CD8-positive, alpha-beta memory T cell (primary cell): ENCODE measurements around the gene PPM1J. TPM values are rescaled to one million over a fixed set of nuclear protein-coding genes. Genes with fewer than 3 reads are reported as not detected.

ENCODE experiments used
- CTCF ChIA-PET: fragments of 350-600 bp; sonication (Branson Sonifier 250); formaldehyde crosslinking; loops from one replicate; lab custom pipeline; 2021; ENCODE audit warnings: antibody characterized with exemption; lab: Charles Lee
- POLR2A ChIA-PET: fragments of 350-600 bp; sonication (Branson Sonifier 250); formaldehyde crosslinking; loops from one replicate; lab custom pipeline; 2021; ENCODE audit warnings: antibody characterized with exemption; lab: Charles Lee
- DNase-seq, 5 donors: peaks; one replicate each; pipeline versions ENCODE4 v3.0.0 to v3.0.0-alpha.2; 2020 to 2022; ENCODE audit warnings: mixed read lengths in 1 of 5
- H3K27ac ChIP-seq: one replicate; pipeline ENCODE4 v1.7.0; 2013; ENCODE audit warnings: low read depth, mild to moderate bottlenecking, low read length, moderate library complexity
- H3K27me3 ChIP-seq: 2 replicates; pipeline ENCODE4 v1.7.0; 2013; ENCODE audit warnings: low read length, mild to moderate bottlenecking; ENCODE audit not compliant: insufficient read depth, poor library complexity, severe bottlenecking
- H3K36me3 ChIP-seq: 2 replicates; pipeline ENCODE4 v1.7.0; 2013; ENCODE audit warnings: mild to moderate bottlenecking, low read length, moderate library complexity; ENCODE audit not compliant: insufficient read depth
- H3K4me1 ChIP-seq: 2 replicates; pipeline ENCODE4 v1.7.0; 2013; ENCODE audit warnings: mild to moderate bottlenecking, low read length, moderate library complexity; ENCODE audit not compliant: insufficient read depth
- H3K4me3 ChIP-seq: 2 replicates; pipeline ENCODE4 v1.7.0; 2013; ENCODE audit warnings: mild to moderate bottlenecking, low read length
- H3K9me3 ChIP-seq: 2 replicates; pipeline ENCODE4 v1.7.0; 2013; ENCODE audit warnings: mild to moderate bottlenecking, low read length
- H3K27ac Mint-ChIP-seq, 8 donors: one replicate each; pipeline ENCODE4 v1.8.0; 2020 to 2021; ENCODE audit warnings: mixed read lengths in 8 of 8, mild to moderate bottlenecking in 6 of 8, inconsistent platforms in 3 of 8, moderate library complexity in 3 of 8
- H3K27me3 Mint-ChIP-seq, 2 donors: one replicate each; pipeline ENCODE4 v1.8.0; 2020 to 2021; ENCODE audit warnings: mixed read lengths in 2 of 2, mild to moderate bottlenecking in 1 of 2, moderate library complexity in 1 of 2
- H3K36me3 Mint-ChIP-seq, 3 donors: one replicate each; pipeline ENCODE4 v1.8.0; 2020 to 2021; ENCODE audit warnings: mixed read lengths in 3 of 3, inconsistent platforms in 1 of 3, mild to moderate bottlenecking in 1 of 3
- H3K4me1 Mint-ChIP-seq, 3 donors: one replicate each; pipeline ENCODE4 v1.8.0; 2020 to 2021; ENCODE audit warnings: mixed read lengths in 3 of 3, inconsistent platforms in 1 of 3, mild to moderate bottlenecking in 1 of 3
- H3K4me3 Mint-ChIP-seq, 7 donors: one replicate each; pipeline ENCODE4 v1.8.0; 2020 to 2021; ENCODE audit warnings: mixed read lengths in 7 of 7, mild to moderate bottlenecking in 6 of 7, moderate library complexity in 4 of 7, inconsistent platforms in 2 of 7
- H3K9me3 Mint-ChIP-seq, 5 donors: one replicate each; pipeline ENCODE4 v1.8.0; 2020 to 2022; ENCODE audit warnings: mixed read lengths in 5 of 5, mild to moderate bottlenecking in 3 of 5, moderate library complexity in 2 of 5, inconsistent platforms in 1 of 5
- polyA plus RNA-seq: library from polyadenylated mRNA; unstranded; fragments of 300-500 nt; fragmentation: Illumina TruSeq; gene quantifications from one replicate; pipeline ENCODE4 v1.2.3, GENCODE V29; 2021
- total RNA-seq, 2 experiments: library from RNA; stranded (reverse); gene quantifications; one replicate each; pipeline ENCODE4 v1.2.3, GENCODE V29; 2021

The PPM1J gene
- total and polyA plus RNA-seq, 3 experiments from 2014 or later: 0.33 TPM; not detected in 2

DNA sequence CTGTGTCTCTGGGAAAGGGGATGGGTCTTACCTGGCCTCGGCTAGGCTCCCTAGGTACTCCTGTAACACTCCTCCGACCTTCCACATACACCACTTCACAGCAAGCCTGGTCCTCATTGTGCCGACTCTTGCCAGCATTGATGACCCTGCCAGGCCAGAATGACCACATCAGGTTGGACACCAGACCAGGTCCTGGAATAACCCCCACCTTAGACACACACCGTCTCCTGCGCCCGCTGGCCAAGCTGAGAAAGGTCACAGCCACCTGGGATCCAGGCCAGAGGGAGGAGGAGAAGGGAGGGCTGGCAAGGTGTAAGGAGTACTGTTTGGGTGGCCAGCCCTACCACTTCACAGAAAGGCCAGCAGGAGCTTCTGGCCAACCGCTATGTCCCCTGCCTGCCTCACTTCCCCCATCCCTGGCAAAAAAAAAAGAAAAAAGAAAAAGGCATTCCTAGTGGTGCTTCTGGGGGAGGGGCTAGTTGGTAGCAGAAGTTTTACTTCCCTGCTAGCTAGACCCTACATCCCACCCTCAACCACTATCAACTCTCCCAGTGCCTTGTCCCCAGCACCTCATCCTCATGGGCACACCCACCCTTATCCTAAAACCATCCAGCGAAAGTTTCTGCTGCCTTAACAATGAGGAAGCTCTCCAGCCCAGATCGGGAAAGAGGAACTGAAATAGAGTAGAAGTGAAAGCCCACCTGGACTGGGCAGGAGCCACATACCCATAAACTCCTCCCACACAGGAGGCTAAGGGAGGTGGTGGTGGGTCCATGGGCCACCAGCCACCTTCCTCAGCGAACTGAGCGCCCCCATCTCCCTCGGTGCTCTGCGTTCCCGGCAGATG is 1.4 kb downstream of the PPM1J start:
- no peaks in the 10 kb centered on the region for H3K36me3 ChIP-seq
- H3K36me3 Mint-ChIP-seq: peaks cover 0 to 2% (median 2%) of the 10 kb centered on the region in 3 donors
- no peak for DNase-seq
- H3K4me1 ChIP-seq: peaks cover 20% of the 10 kb centered on the region
- no peak overlapping the region for H3K4me3 ChIP-seq
- POLR2A ChIA-PET: interaction anchor here (0.7 kb wide), 1 partner anchor 96 kb away, joined by 3 read pairs; no protein-coding TSS in a partner anchor
- peaks cover 18 to 27% (median 20%) of the 10 kb centered on the region in 3 donors for H3K4me1 Mint-ChIP-seq
- peaks cover 5% of the 10 kb centered on the region for H3K27me3 ChIP-seq
- no peak overlapping the region for H3K27ac ChIP-seq
- no peaks in the 10 kb centered on the region for H3K9me3 ChIP-seq
- no peaks in the 10 kb centered on the region for H3K9me3 Mint-ChIP-seq
- peak overlapping the region; percentile 38 to 90 (median 79) for H3K4me3 Mint-ChIP-seq
- peaks cover 6 to 10% of the 10 kb centered on the region in 2 donors for H3K27me3 Mint-ChIP-seq
- CTCF ChIA-PET: interaction anchor here (1.6 to 4.3 kb wide), 4 partner anchors 10 to 212 kb away, joined by 3 to 40 read pairs (median 11); no protein-coding TSS in a partner anchor
- peak overlapping the region in 2 of 8 donors; percentile 14 to 31 for H3K27ac Mint-ChIP-seq

DNA sequence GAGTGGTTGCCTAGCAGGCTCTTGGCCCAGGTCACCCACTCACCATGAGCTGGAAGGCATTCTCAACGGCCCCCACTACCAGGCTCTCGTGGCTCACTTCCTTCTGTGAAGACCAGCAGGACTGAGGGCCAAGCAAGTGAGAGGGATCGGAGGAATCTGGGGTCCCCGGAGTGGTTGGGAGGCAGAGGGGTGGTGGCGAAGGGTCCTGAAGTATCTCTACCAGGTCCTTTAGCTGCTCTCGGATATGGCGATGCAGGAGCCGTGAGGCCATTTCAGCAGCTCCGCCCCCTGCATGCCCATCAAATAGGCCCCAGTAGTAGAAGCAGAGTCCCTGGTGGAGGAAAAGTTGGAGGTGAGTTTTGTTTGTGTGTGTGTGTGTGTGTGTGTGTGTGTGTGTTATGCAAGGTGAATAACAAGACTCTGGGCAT is 2.4 kb downstream of the PPM1J start:
- Mint-ChIP-seq H3K4me3 (peak overlapping the region in 3 of 7 donors; percentile 6 to 74 (median 38)), H3K36me3 (peaks cover 0 to 2% (median 2%) of the 10 kb centered on the region in 3 donors), H3K9me3 (no peaks in the 10 kb centered on the region), H3K27me3 (peaks cover 4 to 10% of the 10 kb centered on the region in 2 donors), H3K4me1 (peaks cover 19 to 21% (median 20%) of the 10 kb centered on the region in 3 donors), H3K27ac (peak overlapping the region in 1 of 8 donors; percentile 19)
- Histone ChIP-seq H3K27me3 (peaks cover 5% of the 10 kb centered on the region), H3K36me3 (no peaks in the 10 kb centered on the region), H3K4me1 (peaks cover 20% of the 10 kb centered on the region), H3K27ac (no peak overlapping the region), H3K9me3 (no peaks in the 10 kb centered on the region), H3K4me3 (no peak overlapping the region)
- no peak for DNase-seq
- POLR2A ChIA-PET: no interaction called here
- CTCF ChIA-PET: no interaction called here

DNA sequence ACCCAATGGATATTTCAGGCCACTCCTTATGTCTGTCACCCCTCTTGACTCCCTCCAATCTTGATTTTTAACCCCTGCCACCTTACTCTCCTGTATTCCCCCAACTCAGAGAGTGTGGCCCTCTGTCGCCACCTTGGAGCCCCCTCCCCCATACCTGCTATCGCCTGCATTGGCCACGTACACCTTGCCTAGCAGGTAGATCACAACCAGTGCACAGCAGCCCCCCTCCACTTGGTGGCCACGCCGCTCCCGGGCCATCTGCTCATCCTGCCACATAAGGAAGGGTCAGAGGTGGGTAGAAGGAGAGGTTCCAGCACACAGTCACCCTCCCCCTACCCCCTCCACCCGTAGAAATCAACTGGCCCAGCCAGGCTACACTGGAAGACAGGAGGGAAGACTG is 2.9 kb downstream of the PPM1J start:
- peaks cover 25% of the 10 kb centered on the region for H3K4me1 ChIP-seq
- ChIA-PET CTCF (interaction anchor here (2.1 kb wide), 1 partner anchor 322 kb away, joined by 4 read pairs; no protein-coding TSS in a partner anchor), POLR2A (no interaction called here)
- no peak for DNase-seq
- H3K27me3 ChIP-seq: peaks cover 5% of the 10 kb centered on the region
- Mint-ChIP-seq H3K4me3 (peak overlapping the region in 1 of 7 donors; percentile 17), H3K4me1 (peaks cover 22 to 26% (median 24%) of the 10 kb centered on the region in 3 donors), H3K27me3 (peaks cover 6 to 10% of the 10 kb centered on the region in 2 donors), H3K36me3 (peaks cover 0 to 2% (median 2%) of the 10 kb centered on the region in 3 donors), H3K27ac (no peak overlapping the region), H3K9me3 (no peaks in the 10 kb centered on the region)
- H3K36me3 ChIP-seq: no peaks in the 10 kb centered on the region
- no peaks in the 10 kb centered on the region for H3K9me3 ChIP-seq
- H3K27ac ChIP-seq: no peak overlapping the region
- H3K4me3 ChIP-seq: no peak overlapping the region

DNA sequence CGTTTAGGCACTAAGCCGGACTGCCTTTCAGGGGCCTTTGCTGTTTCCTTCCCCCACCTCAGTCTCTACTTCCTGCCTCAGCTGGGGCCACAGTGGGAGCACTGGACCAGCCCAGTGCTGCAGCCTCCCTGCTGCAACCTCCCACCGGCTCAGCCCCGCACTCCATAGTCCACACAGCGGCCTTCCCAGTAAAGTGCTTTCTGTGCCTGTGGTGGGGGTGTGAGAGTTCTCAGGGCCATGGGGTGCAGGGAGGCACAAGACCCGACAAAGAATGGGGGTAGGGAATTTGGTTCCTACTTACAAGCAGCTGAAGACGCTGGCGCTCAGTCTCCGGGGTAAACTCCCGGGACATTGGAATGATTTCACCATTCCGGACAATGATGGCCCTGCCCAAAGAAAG is 3.5 kb downstream of the PPM1J start:
- Histone ChIP-seq H3K9me3 (no peaks in the 10 kb centered on the region), H3K4me1 (peaks cover 26% of the 10 kb centered on the region), H3K36me3 (no peaks in the 10 kb centered on the region), H3K4me3 (no peak overlapping the region), H3K27ac (no peak overlapping the region), H3K27me3 (peaks cover 5% of the 10 kb centered on the region)
- no peak overlapping the region for H3K27ac Mint-ChIP-seq
- H3K4me1 Mint-ChIP-seq: peaks cover 22 to 26% (median 24%) of the 10 kb centered on the region in 3 donors
- peak overlapping the region in 1 of 7 donors; percentile 17 for H3K4me3 Mint-ChIP-seq
- H3K36me3 Mint-ChIP-seq: peaks cover 0 to 2% (median 2%) of the 10 kb centered on the region in 3 donors
- ChIA-PET CTCF (interaction anchor here (2.1 to 4.2 kb wide), 2 partner anchors 209 to 321 kb away, joined by 4 to 51 read pairs; no protein-coding TSS in a partner anchor), POLR2A (no interaction called here)
- no peak for DNase-seq
- peaks cover 6 to 10% of the 10 kb centered on the region in 2 donors for H3K27me3 Mint-ChIP-seq
- H3K9me3 Mint-ChIP-seq: no peaks in the 10 kb centered on the region

DNA sequence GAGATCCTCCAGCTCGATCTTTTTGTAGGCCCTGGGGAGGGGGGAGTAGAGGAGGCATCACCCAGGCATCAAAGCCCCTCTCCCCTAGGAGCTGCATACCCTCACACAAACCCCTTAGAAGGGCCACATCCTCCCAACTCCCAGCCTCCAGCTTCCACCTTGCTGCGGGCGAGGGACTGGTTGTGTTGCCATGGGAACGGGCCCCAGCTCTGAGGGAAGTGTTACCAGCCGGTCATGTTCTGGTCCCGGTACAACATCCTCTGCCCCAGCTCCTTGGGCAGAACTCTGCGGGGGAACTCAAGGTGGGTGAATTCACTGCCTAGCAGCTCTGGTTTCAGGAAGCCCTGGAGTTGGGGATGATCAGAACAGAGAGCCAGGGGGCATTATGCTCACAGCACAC is 4.1 kb downstream of the PPM1J start:
- Histone ChIP-seq H3K27me3 (peaks cover 5% of the 10 kb centered on the region), H3K4me1 (peaks cover 26% of the 10 kb centered on the region), H3K9me3 (no peaks in the 10 kb centered on the region), H3K36me3 (no peaks in the 10 kb centered on the region), H3K4me3 (no peak overlapping the region), H3K27ac (no peak overlapping the region)
- ChIA-PET POLR2A (no interaction called here), CTCF (interaction anchor here (1.6 to 4.2 kb wide), 3 partner anchors 93 to 321 kb away, joined by 4 to 51 read pairs (median 4); partner anchors contain the start of gene ST7L)
- no peak overlapping the region for H3K27ac Mint-ChIP-seq
- H3K4me1 Mint-ChIP-seq: peaks cover 22 to 27% (median 24%) of the 10 kb centered on the region in 3 donors
- H3K9me3 Mint-ChIP-seq: no peaks in the 10 kb centered on the region
- peak overlapping the region in 1 of 7 donors; percentile 25 for H3K4me3 Mint-ChIP-seq
- H3K36me3 Mint-ChIP-seq: peaks cover 0 to 2% (median 2%) of the 10 kb centered on the region in 3 donors
- no peak for DNase-seq
- H3K27me3 Mint-ChIP-seq: peaks cover 6 to 10% of the 10 kb centered on the region in 2 donors

DNA sequence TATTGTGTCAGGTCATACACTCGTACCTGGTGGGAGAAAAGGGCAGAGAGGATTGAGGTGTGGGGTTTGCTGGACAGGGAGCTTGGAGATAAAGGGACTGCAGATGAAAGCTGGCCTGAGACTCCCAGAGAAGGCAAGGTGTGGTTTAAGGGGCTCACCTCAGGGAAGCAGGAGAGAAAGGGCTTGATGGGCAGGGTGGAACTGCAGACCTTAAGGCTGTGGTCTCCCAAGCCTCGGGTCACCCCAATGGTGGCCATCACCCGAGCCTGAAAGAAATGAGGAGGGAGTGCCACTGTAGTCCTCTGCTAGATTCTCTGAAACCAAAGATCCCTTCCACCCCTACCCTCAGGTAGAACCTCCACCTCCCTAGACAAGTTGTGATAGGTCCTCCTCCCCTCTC is 4.5 kb downstream of the PPM1J start:
- DNase-seq: no peak
- H3K9me3 Mint-ChIP-seq: no peaks in the 10 kb centered on the region
- Histone ChIP-seq H3K36me3 (no peaks in the 10 kb centered on the region), H3K27ac (no peak overlapping the region), H3K4me1 (peaks cover 26% of the 10 kb centered on the region), H3K4me3 (no peak overlapping the region), H3K9me3 (no peaks in the 10 kb centered on the region), H3K27me3 (peaks cover 5% of the 10 kb centered on the region)
- POLR2A ChIA-PET: no interaction called here
- CTCF ChIA-PET: interaction anchor here (1.6 to 4.2 kb wide), 3 partner anchors 92 to 320 kb away, joined by 4 to 51 read pairs (median 4); partner anchors contain the start of gene ST7L
- H3K36me3 Mint-ChIP-seq: peaks cover 0 to 2% (median 2%) of the 10 kb centered on the region in 3 donors
- H3K4me1 Mint-ChIP-seq: peaks cover 23 to 27% (median 24%) of the 10 kb centered on the region in 3 donors
- peak overlapping the region in 1 of 7 donors; percentile 25 for H3K4me3 Mint-ChIP-seq
- no peak overlapping the region for H3K27ac Mint-ChIP-seq
- H3K27me3 Mint-ChIP-seq: peaks cover 6 to 10% of the 10 kb centered on the region in 2 donors

DNA sequence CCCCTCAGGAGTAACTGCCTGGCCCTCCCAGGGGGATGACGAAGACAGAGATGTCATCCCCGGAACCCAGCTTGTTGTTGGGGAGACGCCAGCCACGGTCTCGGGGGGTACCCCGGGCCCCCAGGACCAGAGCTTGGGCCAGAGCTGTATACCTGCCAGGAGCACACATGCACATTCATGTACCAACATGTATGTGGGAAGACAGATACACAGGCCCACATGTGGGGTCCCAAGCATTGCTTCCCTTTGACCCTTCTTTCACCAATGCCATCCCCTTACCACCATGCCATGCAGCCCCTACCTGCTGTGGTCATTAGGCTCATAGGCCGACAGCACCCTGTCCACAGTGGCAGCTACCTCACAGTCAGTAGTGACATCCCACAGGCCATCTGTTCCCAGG is 5.0 kb downstream of the PPM1J start:
- Mint-ChIP-seq H3K36me3 (peaks cover 0 to 2% (median 0%) of the 10 kb centered on the region in 3 donors), H3K27me3 (peaks cover 6 to 10% of the 10 kb centered on the region in 2 donors), H3K27ac (no peak overlapping the region), H3K4me3 (peak overlapping the region in 1 of 7 donors; percentile 25), H3K4me1 (peaks cover 27 to 28% (median 27%) of the 10 kb centered on the region in 3 donors), H3K9me3 (no peaks in the 10 kb centered on the region)
- Histone ChIP-seq H3K36me3 (no peaks in the 10 kb centered on the region), H3K4me1 (peaks cover 30% of the 10 kb centered on the region), H3K27me3 (peaks cover 5% of the 10 kb centered on the region), H3K9me3 (no peaks in the 10 kb centered on the region), H3K4me3 (no peak overlapping the region), H3K27ac (no peak overlapping the region)
- ChIA-PET POLR2A (no interaction called here), CTCF (interaction anchor here (1.2 to 4.2 kb wide), 6 partner anchors 9 to 363 kb away, joined by 4 to 51 read pairs (median 4); partner anchors contain the start of genes LRIG2 and ST7L)
- DNase-seq: no peak
